ENCODE data around the gene OVAAL.
A peak's percentile ranks its signal among the peaks of the same experiment; 100 is the strongest.

Gene OVAAL

GRCh38 chr1:180558664-180559063 lies at the start of gene OVAAL:
Gene OVAAL (plus strand): TSS chr1:180558964.
- no peak for DNase-seq

- no peak for DNase-seq
Observed at GRCh38 chr1:180510882-180511281, 47.9 kb upstream of the OVAAL start.

- DNase-seq: no peak
Observed at GRCh38 chr1:180513531-180513930, 45.2 kb upstream of the OVAAL start.

- DNase-seq: no peak
Observed at GRCh38 chr1:180515364-180515763, 43.4 kb upstream of the OVAAL start.

- peak; percentile 77 for DNase-seq
Observed at GRCh38 chr1:180515857-180516388, 42.8 kb upstream of the OVAAL start.

GRCh38 chr1:180519846-180520245 lies 38.9 kb upstream of the OVAAL start:
- no peak for DNase-seq

GRCh38 chr1:180521474-180522212 lies 37.1 kb upstream of the OVAAL start:
- DNase-seq: no peak

- DNase-seq: no peak
Observed at GRCh38 chr1:180522213-180522515, 36.6 kb upstream of the OVAAL start.

GRCh38 chr1:180524160-180524914 lies 34.4 kb upstream of the OVAAL start:
- no peak for DNase-seq

GRCh38 chr1:180524915-180525714 lies 33.6 kb upstream of the OVAAL start:
- DNase-seq: no peak

- DNase-seq: no peak
Observed at GRCh38 chr1:180525715-180526039, 33.1 kb upstream of the OVAAL start.

- DNase-seq: no peak
Observed at GRCh38 chr1:180527101-180527669, 31.6 kb upstream of the OVAAL start.

- no peak for DNase-seq
Observed at GRCh38 chr1:180528868-180529470, 29.8 kb upstream of the OVAAL start.

GRCh38 chr1:180530501-180530900 lies 28.3 kb upstream of the OVAAL start:
- DNase-seq: no peak

GRCh38 chr1:180532854-180533253 lies 25.9 kb upstream of the OVAAL start:
- no peak for DNase-seq

- peak; percentile 76 for DNase-seq
Observed at GRCh38 chr1:180533266-180533987, 25.3 kb upstream of the OVAAL start.

GRCh38 chr1:180534214-180534613 lies 24.6 kb upstream of the OVAAL start:
- no peak for DNase-seq

- no peak for DNase-seq
Observed at GRCh38 chr1:180535418-180535999, 23.3 kb upstream of the OVAAL start.

GRCh38 chr1:180536821-180537372 lies 21.9 kb upstream of the OVAAL start:
- DNase-seq: no peak

- no peak for DNase-seq
Observed at GRCh38 chr1:180539136-180539535, 19.6 kb upstream of the OVAAL start.

Measured in activated CD4-positive, alpha-beta T cell treated with anti-CD3 and anti-CD28 coated beads, Interleukin-2, Interleukin-6, amounts not matched to agents 100 ng/mL and 50 ng/mL, durations not matched to agents 16 hours and 8 hours (primary cell).